Limb (tissue), 2 donors: ENCODE measurements around the gene SOX21.

Experiments
- DNase-seq, 2 donors: peaks; one replicate each; pipeline ENCODE4 v3.0.0-alpha.2; 2016; ENCODE audit errors: extremely low spot score in 2 of 2

SOX21 gene

DNA sequence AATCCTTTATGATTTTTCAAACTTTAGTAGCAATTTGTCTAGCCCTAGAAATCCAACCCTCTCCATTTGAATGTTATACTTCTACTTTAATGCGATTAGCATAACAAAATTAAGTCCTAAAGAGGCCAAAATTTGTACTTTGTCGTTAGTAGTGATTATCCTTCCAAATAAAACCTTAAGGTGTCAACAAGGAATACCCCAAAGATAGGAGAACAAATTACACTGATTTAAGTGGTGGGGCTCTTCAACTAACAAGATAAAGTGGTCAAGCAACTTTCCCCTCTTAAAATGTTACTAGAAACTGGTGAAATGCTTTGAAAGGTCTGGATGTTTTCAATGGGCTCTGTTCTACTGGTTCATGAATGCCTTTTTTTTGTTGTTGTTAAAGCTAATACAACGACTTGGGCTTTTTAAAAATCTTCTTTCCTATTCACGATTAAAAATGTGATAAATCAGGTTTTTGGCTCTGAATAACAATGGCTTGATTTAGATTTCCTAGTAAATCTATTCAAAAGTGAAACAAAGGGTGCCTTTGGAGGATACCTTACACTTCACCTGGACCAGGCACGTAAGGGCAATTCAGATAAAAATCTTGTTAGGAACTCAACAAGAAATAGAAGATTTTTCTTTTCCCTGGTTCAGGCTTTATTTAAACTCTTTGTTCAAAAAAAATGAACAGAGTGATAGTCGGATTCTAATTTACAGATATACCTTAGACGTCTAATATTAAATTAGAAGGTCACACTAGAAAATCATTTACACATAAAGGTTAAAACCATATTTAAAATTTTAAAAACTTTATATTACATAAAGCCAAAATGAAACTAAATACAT, 3.1 kb downstream of the SOX21 start:
- no peak for DNase-seq

DNA sequence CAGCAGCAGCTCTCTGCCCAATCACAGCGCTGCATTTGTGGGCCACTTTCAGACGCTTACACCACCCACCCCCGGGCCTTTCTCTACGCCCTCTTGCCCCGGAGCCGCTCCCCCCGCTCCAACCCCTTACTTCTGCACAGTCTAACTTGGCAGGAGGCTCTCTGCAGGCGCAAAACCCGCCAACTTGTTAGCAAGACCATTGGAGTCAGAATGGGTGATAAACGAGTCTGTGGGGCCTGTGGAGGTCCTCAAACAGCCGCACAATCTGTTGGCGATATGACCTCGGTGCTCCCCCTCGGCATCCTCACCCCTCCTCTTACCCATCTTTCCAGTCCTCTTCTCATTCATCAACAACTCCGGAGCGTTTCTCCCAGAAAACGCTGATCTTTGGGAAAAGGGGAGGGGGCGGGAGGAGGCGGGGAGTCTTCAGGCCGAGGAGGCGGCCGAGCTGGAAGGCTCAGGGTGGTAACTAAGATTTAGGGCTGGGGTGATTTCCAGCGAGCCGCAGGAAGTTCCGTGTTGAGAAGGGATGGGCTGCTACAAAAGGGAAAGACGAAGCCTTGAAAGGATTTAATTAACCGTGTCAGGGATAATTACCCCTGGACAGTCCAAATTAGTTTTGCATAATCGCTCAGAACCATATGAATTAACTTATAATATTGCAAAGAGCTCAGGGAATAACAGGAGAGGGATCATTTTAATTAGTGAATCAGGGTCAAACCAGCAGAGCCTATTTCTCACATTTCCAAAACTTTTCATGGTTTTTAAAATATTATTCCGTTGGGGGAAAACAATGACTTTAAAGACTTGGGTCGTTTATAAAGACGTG, 4.1 kb downstream of the SOX21 start:
- DNase-seq: peak in 1 of 2 donors; percentile 72

DNA sequence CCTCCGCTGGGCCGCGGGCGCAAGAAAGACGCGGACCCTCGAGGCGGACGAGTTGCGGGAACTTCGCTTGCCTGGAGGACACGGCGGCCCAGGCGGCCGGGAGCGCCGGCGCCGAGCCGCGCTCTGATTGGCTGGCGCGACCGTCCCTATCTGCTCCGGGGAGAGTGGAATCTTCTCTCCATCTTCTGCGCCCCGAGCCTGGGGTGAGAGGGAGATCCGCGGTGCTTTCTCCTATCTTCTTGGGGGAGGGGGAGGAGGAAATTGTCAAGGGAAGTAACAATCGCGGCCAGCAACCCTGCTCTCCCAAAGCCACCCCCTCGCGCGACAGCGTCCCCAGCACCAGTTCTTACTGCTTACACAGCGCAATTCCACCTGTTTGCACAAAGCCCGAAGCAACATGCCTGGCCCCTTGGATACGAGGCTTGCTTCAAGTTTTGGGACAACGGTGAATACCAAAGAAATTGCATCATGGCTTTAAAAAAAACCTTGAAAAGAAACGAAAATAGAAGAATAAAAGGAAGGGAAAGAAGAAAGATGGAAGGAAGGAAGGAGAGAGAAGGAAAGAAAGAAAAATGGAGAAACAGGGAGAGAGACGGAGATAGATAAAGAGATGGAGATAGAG, 4.8 kb downstream of the SOX21 start:
- peak in 1 of 2 donors; percentile 63 for DNase-seq

DNA sequence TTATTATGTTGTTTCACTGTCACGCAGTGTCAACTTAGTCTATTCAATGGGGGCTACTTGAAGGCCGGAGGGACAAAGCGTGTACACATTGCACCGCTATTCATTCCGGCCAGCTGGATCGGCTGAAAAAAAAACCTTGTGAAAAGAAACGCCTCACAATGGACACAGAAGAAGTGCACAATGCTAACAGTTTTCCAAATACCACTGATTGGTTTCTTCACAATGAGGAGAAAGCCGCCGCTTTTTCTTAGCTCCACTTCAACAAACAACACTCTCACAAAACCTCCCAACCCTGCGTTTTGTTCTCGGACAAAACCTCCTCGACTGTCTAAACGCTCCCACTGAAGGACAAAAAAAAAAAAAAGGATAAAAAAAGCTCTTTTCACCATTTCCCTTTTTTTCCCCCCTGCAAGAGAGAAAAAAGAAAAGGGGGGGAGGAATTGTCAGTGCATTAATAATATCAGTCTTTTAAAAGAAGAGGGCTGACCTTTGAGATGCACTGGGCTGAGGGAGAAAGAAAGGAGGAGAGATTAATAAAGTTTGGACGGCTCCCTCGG, 5.4 kb downstream of the SOX21 start:
- peak in 1 of 2 donors; percentile 48 for DNase-seq

DNA sequence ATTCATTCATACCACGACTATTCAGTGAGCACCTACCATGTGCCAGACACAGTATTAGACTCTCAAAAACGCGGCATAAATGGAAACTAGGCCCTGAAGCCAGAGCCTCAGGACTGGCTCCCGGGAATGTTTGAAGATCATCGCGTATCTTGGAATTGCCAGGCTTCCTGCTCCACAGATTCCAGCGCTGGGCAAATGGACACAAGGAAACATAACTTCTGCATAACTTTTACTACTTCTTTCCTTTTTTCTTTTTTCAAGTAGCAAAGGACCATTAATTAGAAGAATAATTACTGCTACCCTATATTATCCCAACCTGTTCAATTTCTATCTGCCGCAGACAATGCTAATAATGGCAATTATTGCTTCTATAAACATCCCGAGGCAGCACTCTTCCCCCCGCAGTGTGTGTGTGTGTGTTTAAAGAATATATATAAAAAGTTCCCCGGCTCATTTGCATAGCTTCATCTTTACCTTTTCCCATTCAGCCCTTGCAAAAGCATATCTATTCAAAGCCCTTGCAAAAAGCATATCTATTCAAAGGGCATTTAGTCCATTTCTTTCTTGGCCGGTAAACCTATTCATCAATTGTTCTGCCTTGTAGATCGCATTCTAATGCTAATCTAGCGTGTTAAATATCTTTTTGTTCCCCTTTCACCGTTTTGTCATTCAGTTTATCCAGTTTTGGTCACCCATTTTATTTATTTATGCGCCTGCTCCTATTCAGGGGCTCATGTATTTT, 6.1 kb downstream of the SOX21 start:
- DNase-seq: peak in 1 of 2 donors; percentile 30

DNA sequence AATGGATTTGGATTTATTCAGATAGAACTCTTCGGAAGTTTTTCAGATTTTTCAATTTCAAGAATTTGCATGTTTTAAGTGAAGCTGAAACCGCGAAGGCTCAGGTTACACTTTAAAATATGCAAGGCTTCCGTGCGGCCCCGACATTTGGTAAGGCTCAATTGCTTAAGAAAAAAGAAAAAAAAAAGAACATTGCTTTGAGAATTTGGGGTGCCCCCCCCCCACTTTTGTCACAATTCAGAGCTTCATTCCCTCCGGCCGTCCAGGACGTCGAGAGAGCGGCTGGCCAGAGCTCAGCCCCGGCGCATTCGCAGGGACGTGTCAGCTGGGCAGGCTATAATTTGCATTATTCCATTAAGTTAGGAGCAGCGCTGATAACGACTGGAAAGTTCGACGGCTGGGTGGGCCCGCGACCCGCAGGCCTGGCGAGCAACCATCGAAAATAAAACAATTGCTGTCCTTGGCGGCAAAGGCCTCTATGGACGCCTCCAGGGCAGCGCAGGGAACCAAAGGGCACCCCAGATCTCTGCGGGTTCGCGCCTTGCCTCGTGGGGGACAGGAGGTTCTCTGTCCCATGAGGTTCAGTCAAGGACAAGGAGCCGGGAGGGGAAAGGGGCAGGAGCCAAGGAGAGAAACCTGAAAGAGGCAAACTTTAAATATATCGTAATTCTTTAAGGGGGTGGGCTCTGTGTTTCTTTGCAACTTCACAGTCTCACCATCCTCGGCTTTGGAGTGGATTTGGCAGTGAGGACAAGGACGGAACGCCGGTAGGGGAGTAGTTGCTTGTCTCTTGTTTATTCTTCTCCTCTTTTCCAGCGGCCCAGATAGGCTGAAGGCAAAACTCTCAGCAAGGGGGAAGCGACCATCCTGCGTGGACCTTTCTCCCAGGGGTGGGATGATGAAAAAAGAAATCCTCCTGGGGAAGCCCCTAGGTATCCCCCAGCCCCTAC, 7.0 kb downstream of the SOX21 start:
- peak in 1 of 2 donors; percentile 39 for DNase-seq

DNA sequence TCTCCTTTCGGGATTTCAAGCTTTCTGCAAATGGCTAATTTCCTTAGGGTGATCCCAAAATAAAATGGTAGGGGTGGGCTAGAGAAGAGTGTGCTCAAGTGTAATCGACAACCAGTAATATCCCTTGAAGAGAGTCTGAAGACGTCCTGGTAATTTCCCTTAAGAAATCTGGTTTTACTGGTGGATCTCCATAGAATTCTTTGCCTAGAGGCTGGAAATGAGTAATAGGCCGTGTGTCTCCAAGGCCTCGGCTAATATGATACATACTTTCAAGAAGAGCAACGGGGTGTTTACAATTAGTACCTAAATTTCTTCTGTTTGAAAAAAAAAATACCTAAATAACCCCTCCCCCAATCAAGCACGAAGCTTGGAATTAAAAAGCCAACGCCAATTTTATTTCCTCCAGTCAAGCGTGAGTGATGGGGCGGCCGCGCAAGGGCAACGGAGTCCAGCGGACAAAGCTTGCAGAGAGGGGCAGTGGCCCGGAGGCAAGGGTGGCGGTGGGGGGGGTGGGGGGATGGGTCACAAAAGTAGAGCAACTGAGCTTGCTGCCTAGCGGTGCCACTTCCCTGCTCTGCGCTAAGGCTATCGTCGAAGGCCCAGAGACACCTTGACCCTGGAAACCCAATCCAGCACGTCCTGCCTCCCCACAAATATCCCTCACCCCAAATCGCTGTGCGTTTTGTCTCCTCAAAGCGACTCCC, 7.8 kb downstream of the SOX21 start:
- DNase-seq: peak in 1 of 2 donors; percentile 38

DNA sequence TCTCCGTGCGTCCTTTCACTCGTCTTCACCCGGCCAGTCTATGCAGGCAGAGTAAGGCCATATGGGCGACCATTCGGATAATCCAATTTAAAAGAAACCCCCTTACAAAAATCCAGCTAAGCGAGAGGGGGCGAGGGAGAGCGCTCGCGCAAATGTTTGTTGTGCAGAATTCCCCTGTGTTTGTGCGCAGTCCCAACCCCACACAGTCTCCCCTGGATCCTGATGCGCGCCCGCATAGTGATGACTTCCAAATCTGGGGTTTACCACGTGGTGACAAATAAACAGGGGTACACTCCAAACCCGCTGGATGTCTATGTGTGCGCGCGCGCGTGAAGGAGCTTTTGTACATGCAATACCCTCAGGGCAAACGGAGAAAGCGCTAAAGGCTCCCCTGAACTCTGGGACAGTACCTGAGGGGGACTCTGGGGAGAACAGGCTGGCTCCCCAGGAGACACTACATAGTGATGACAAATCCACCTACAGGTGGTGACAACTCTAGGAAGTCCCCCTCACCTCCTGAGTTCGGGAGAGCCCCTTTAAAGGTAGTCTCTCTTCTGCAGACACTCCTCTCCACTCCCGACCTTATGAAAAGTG, 8.5 kb downstream of the SOX21 start:
- peak in 1 of 2 donors; percentile 43 for DNase-seq

DNA sequence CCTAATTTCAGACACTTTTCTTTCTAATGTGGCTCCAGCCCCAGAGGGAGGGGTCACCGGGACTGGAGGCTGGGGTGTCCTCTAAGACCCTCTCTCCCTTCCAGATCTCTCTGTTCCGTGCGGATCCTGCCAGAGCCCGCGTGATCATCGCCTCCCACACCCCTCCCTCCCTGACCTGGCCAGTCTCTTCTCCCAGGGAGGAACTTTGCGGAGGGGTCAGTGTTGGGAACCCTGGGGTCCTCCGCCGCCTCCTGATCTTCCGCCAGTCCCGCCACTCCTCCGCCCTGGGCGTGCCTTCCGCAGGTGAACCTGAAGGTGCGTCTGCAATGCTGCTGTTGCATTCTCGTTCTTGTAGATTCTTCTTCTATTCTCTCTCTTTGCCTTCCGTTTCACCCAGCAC, 9.1 kb downstream of the SOX21 start:
- peak in 1 of 2 donors; percentile 39 for DNase-seq

DNA sequence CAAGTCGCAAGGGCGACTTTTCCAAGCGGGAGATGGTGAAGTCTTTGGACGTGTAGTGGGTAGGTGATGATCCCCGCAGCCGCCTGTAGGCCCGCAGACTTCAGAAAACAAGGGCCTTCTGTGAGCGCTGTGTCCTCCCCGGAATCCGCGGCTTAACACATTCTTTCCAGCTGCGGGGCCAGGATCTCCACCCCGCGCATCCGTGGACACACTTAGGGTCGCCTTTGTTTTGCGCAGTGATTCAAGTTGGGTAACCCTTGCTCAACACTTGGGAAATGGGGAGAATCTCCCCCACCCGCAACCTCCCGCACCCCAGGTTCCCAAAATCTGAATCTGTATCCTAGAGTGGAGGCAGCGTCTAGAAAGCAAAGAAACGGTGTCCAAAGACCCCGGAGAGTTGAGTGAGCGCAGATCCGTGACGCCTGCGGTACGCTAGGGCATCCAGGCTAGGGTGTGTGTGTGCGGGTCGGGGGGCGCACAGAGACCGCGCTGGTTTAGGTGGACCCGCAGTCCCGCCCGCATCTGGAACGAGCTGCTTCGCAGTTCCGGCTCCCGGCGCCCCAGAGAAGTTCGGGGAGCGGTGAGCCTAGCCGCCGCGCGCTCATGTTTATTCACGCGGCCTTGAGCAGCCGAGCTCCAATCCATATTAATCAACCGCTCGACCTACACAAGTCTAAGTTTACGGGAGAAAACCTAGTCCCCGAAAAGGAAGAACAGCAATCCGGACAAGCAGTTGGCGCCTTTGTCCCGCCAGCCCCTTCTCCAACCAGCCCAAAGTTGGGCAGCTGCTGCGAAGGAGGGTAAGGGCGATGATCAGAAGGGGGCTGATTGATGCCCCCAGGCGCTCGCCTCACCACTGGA, 9.9 kb downstream of the SOX21 start:
- peak in 1 of 2 donors; percentile 38 for DNase-seq

DNA sequence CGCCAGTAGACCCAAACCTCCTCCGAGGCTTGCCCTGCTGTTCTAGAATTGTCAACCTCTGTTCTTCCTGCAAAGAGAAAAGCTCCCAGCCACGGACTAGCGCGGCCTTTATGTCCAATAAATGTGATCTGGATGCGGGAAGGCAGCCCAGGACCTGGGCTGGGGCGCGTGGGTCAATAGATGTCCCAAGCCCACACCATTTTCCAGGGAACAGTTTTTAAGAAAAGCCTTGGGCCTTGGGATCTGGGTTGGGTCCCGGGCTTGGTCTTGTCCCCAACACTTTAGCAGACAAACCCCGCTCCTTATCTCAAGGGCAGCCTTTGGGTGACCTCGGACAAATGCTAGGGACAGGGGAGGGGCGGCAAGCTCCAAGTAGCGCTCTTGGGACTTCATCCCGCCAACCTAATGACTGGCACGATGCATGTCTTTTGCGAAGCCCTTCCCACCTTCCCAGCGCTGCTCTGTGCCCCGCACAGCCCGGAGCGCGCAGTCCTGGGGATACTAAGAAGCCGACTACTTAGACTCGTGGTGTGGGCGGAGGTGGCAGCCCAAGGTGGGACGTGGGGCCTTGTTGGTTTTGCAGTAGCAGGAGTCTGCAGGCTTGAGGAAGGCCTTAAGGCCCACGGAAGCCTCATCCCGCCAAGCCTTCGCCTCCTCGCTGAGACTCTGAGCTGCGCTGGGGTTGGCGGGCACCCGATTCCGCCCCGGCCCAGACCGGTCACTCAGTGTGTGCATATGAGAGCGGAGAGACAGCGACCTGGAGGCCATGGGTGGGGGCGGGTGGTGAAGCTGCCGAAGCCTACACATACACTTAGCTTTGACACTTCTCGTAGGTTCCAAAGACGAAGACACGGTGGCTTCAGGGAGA, 10.8 kb downstream of the SOX21 start:
- DNase-seq: no peak

DNA sequence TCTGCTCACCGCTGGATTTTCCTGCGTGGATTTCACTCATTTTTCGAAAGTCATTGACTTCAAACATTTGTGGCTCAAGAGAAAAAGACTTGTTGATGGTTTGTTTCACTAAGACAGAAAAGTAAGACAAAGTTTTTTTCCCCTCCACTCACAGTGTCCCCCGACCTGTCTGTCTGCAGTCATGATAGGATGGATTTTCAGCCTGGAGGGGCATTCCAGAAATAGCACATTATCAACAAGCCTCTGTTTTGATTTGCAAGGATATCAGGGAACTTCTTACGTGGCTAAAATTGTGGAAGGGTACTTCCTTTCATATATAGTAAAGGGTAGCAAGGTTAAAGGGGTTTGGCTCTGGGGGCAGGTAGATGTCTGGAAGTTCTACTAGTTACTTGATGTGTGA, 11.8 kb downstream of the SOX21 start:
- DNase-seq: no peak

DNA sequence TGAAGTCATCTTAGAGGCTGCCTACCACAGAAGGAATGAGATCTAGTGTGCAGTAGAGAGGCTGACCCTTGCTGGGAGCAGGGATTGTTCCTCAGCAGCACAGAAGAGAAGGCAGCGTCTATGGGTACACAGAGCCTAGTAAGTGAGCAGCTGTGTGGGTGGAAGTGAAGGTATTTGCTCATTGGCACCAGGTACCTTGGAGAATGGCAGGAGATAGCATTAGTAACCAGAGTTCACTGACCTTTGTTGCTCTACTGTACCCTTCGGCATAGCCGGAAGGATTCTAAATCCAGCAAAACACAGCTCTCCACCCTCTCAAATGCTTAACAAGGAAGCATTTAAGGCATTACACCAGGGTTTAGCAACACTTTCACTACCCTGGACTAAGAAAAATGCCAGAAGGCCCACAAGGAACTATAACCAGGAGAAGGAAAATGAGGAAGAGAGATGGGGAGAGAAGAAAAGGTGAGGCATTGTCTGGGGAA, 12.3 kb downstream of the SOX21 start:
- no peak for DNase-seq

DNA sequence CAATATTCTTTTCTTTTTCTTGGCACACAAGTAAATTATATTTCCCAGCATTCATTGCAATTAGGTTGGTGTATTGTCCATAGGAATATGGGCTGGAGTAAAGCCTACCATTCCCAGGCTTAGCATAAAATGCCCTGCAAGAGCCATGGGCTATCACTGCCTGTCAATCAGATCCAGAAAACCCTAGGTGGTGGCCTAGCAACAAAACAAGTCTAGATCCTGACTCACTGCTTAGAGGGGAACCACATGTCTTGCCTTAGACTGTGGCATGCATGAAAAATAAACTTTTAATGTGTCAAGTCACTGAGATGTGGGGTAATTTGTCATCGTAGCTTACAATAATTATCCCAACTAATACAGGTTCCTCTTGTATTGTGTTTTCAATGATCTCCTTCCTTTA, 16.2 kb downstream of the SOX21 start:
- no peak for DNase-seq

DNA sequence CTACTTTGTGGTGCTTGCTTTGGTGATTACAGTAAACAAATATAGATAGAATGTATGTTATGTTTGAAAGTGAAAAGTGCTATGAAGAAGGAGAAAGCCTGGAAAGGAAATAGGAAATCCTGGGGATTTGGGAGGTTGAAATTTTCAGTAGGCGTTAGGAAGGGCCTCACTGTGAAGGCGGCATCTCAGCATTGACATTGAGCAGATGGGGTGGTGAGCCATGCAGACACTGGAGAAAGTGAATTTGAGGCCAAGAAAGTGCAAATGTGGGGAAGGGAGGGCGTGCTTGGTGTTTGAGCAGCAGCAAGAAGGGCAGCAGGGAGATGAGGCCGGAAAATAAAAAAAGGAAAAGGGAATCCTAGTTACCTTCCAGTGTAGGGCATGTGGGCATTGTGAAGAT, 20.3 kb downstream of the SOX21 start:
- DNase-seq: no peak

DNA sequence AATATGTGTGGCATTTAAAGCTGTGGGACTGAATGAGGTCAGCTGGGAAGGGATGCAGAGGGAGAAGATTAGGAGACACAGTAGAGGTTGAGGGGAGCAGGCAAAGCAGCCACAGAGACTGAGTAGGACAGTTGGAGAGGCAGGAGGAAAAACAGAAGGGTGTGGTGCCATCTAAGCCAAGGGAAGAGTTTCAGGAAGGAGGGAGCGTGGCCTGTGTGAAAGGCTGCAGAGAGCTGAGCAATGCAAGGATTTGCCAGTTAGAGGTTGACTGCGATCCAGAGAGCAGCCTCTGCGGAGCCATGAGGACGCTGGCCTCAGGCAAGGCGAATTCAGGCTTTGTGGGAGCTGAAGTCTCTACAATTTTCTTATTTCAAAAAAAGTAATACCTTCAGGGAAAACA, 28.9 kb downstream of the SOX21 start:
- DNase-seq: no peak

DNA sequence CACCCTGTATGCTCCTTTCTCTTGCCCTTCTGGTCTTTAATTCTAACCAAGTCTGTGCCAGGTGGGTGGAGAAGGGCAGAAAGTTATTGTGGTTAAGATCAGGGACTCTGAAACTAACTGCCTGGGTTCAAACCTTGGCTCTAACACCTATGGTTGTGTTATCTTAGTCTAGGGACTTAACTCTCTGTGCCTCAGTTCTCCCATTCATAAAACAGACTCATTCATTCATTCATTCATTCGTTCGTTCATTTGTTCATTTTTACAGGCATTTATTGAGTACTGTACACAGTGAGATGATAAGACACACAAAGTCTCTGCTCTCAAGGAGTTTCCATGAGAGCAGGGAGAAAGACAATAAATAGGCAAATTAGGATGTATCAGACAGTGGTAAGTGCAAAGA, 30.1 kb downstream of the SOX21 start:
- no peak for DNase-seq
